Keratinocyte (primary cell): ENCODE data around the gene BAHCC1. TPM values are rescaled to one million over a fixed set of nuclear protein-coding genes. Genes with fewer than 3 reads are reported as not detected.

Source experiments
- DNase-seq: peaks from one replicate; pipeline ENCODE4 v3.0.0-alpha.2; 2011; ENCODE audit warnings: low read depth, missing footprints, low spot score
- FAIRE-seq: peaks from 2 replicates; lab custom pipeline; 2011; peaks lifted over from hg19 to GRCh38; lab: Jason Lieb, UNC
- H2AFZ ChIP-seq: 2 replicates; pipeline ENCODE4 v1.6.0; 2012; ENCODE audit warnings: low read length, control low read depth, inconsistent platforms; ENCODE audit not compliant: control insufficient read depth
- H3K27ac ChIP-seq: 2 replicates; pipeline ENCODE4 v1.5.1; 2011; ENCODE audit warnings: low read length; ENCODE audit not compliant: control insufficient read depth, insufficient read depth
- H3K27me3 ChIP-seq: 3 replicates; pipeline ENCODE4 v1.6.0; 2011; ENCODE audit warnings: low read length; ENCODE audit not compliant: control insufficient read depth, insufficient read depth; ENCODE audit errors: extremely low read depth
- H3K36me3 ChIP-seq, 2 experiments: 2 replicates in 1 of 2; 3 replicates in 1 of 2; pipeline ENCODE4 v1.5.1; 2011; ENCODE audit warnings: low read length in 2 of 2, mild to moderate bottlenecking in 1 of 2; ENCODE audit not compliant: control insufficient read depth in 2 of 2, insufficient read depth in 2 of 2; ENCODE audit errors: extremely low read depth in 1 of 2
- H3K4me1 ChIP-seq: 3 replicates; pipeline ENCODE4 v1.5.1; 2011; ENCODE audit warnings: low read length; ENCODE audit not compliant: control insufficient read depth, insufficient read depth; ENCODE audit errors: extremely low read depth
- H3K4me2 ChIP-seq: 3 replicates; pipeline ENCODE4 v1.6.0; 2011; ENCODE audit warnings: low read depth, low read length; ENCODE audit not compliant: control insufficient read depth, insufficient read depth; ENCODE audit errors: extremely low read depth
- H3K4me3 ChIP-seq, 3 experiments: fragments of 200-600 bp in 1 of 3; sonication (generic) in 1 of 3; 2 replicates in 2 of 3; 3 replicates in 1 of 3; pipeline ENCODE4 v1.5.1; 2011 to 2016; ENCODE audit warnings: low read length in 3 of 3, mild to moderate bottlenecking in 3 of 3, control low read depth in 2 of 3, inconsistent platforms in 1 of 3, low read depth in 1 of 3, mixed read lengths in 1 of 3, mixed run types in 1 of 3, moderate library complexity in 1 of 3; ENCODE audit not compliant: control insufficient read depth in 2 of 3, insufficient read depth in 2 of 3; ENCODE audit errors: extremely low read depth in 1 of 3
- H3K79me2 ChIP-seq: 2 replicates; pipeline ENCODE4 v1.6.0; 2012; ENCODE audit warnings: low read length; ENCODE audit not compliant: control insufficient read depth, insufficient read depth
- H3K9ac ChIP-seq: 3 replicates; pipeline ENCODE4 v1.6.0; 2011; ENCODE audit warnings: low read length; ENCODE audit not compliant: control insufficient read depth, insufficient read depth; ENCODE audit errors: extremely low read depth
- H3K9me1 ChIP-seq: 3 replicates; pipeline ENCODE4 v1.6.0; 2011; ENCODE audit warnings: low read length; ENCODE audit not compliant: control insufficient read depth, insufficient read depth; ENCODE audit errors: extremely low read depth
- H3K9me3 ChIP-seq: 2 replicates; pipeline ENCODE4 v1.5.1; 2012; ENCODE audit warnings: low read depth, low read length; ENCODE audit not compliant: control insufficient read depth
- H4K20me1 ChIP-seq: 3 replicates; pipeline ENCODE4 v1.6.0; 2011; ENCODE audit warnings: low read length; ENCODE audit not compliant: control insufficient read depth, insufficient read depth; ENCODE audit errors: extremely low read depth
- CTCF ChIP-seq, 3 experiments: IDR thresholded peaks in 1 of 3; conservative IDR thresholded peaks in 1 of 3; optimal IDR thresholded peaks in 1 of 3; 2 replicates in 2 of 3; 3 replicates in 1 of 3; pipeline versions ENCODE3 to v1.5.1; 2011; ENCODE audit warnings: low read length in 3 of 3, mild to moderate bottlenecking in 3 of 3, moderate library complexity in 2 of 3, control low read depth in 1 of 3, inconsistent platforms in 1 of 3; ENCODE audit not compliant: insufficient read depth in 2 of 3; ENCODE audit errors: extremely low read depth in 1 of 3
- EZH2 ChIP-seq: IDR thresholded peaks from one replicate; pipeline ENCODE4 v1.6.1; 2012; ENCODE audit warnings: inconsistent platforms, mild to moderate bottlenecking, low read length, moderate library complexity
- dilution Hi-C: fragments of 300-500 bp; cut with MboI; formaldehyde crosslinking; loops from one replicate; pipeline ENCODE4 v1.7.0; 2020; ENCODE audit warnings: low sequenced_read_pairs; ENCODE audit not compliant: extremely low pct_ligation_motif_present
- polyA plus RNA-seq, 5 experiments: library from polyadenylated mRNA; depleted of rRNA in 3 of 5; stranded (reverse) in 3 of 5; stranded (forward) in 1 of 5; unstranded in 1 of 5; fragments of >200 nt; gene quantifications; 1 replicate in 1 of 5; 2 replicates in 3 of 5; 3 replicates in 1 of 5; pipeline versions ENCODE4 v1.2.1 to v1.2.3, GENCODE V29; 2011 to 2012; ENCODE audit warnings: missing spikeins in 2 of 5, low read depth in 1 of 5, low replicate concordance in 1 of 5

The BAHCC1 gene
- polyA plus RNA-seq, 1 donor (not counting 4 experiments of a cell fraction or from before 2014, with no cell fraction given), result 0.52 TPM

GRCh38 chr17:81510785-81511553 is 115.7 kb downstream of the BAHCC1 start:
- Histone ChIP-seq H3K27ac (peak overlapping the region; percentile 47), H3K9ac (peak overlapping the region; percentile 79), H3K9me3 (peaks cover 2% of the 10 kb centered on the region), H4K20me1 (peaks cover 37% of the 10 kb centered on the region), H3K27me3 (no peaks in the 10 kb centered on the region), H3K4me2 (peak overlapping the region; percentile 87), H3K9me1 (no peaks in the 10 kb centered on the region), H3K79me2 (peaks cover 26% of the 10 kb centered on the region), H3K36me3 (peaks cover 20 to 29% of the 10 kb centered on the region in 2 experiments), H3K4me1 (peaks cover 8% of the 10 kb centered on the region), H2AFZ (no peak overlapping the region), H3K4me3 (peak overlapping the region; percentile 80 to 98 (median 97))
- no peak for DNase-seq
- no peak for FAIRE-seq
- dilution Hi-C loops, result no loop called here
- no peak for TF ChIP-seq CTCF (optimal IDR thresholded peaks at IDR 0.05 in 1 of 3, IDR thresholded peaks at IDR 0.05 in 1 of 3, conservative IDR thresholded peaks at IDR 0.05 in 1 of 3; ENCODE audit: extremely low read depth in 1 of 3, insufficient read depth in 2 of 3, low read length in 3 of 3)
- TF ChIP-seq EZH2, result no peak

DNA sequence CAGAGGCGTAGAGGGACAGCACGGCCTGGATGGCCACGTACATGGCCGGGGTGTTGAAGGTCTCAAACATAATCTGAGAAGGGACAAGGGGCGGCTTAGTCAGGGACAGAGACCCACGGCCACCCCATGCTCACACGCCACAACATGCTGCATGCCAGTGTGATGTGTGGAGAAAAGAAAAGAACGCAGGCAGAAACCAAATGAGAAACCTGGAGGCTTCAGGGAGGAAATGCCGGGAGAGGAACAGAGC is 116.2 kb downstream of the BAHCC1 start:
- Histone ChIP-seq H2AFZ (no peak overlapping the region), H4K20me1 (peaks cover 37% of the 10 kb centered on the region), H3K27me3 (no peaks in the 10 kb centered on the region), H3K79me2 (peaks cover 26% of the 10 kb centered on the region), H3K4me1 (peaks cover 8% of the 10 kb centered on the region), H3K9me1 (no peaks in the 10 kb centered on the region), H3K4me2 (peak overlapping the region; percentile 87), H3K9me3 (peaks cover 2% of the 10 kb centered on the region), H3K4me3 (peak overlapping the region; percentile 80 to 98 (median 97)), H3K36me3 (peaks cover 20 to 29% of the 10 kb centered on the region in 2 experiments), H3K9ac (peak overlapping the region; percentile 79), H3K27ac (peak overlapping the region; percentile 47)
- dilution Hi-C loops, result no loop called here
- TF ChIP-seq CTCF (optimal IDR thresholded peaks at IDR 0.05 in 1 of 3, IDR thresholded peaks at IDR 0.05 in 1 of 3, conservative IDR thresholded peaks at IDR 0.05 in 1 of 3; ENCODE audit: extremely low read depth in 1 of 3, insufficient read depth in 2 of 3, low read length in 3 of 3) (no peak), EZH2 (no peak)
- FAIRE-seq (no peak), DNase-seq (no peak)
